ENCODE results near the gene PDE5A. TPM values are rescaled to one million over a fixed set of nuclear protein-coding genes. Genes with fewer than 3 reads are reported as not detected.

Gene PDE5A
- total RNA-seq, 1 donor from 2014 or later = 27.1 TPM

DNA sequence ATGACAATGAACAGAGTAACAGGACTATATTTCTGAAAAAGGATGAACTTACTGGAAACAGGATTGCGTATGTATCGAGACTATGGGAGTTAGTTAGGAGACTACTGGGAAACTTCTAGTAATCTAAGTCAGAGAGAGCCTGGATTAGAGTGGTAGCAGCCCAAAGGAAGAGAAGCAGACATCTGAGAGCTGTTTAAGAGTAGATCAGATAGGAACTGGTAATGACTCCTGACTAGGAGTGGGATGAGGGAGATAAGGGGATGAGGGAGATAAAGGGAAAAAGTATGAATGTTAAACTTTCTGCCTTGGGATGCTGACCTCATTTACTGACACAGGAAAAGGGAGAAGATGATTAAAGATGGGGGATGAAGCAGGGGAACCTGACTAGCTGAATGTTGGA, 116.2 kb downstream of the PDE5A start:
- no peak overlapping the region for H3K4me3 Mint-ChIP-seq
- peaks cover 12% of the 10 kb centered on the region for H3K36me3 Mint-ChIP-seq
- no peaks in the 10 kb centered on the region for H3K4me1 Mint-ChIP-seq
- no peak overlapping the region for H3K27ac Mint-ChIP-seq
- no peaks in the 10 kb centered on the region for H3K9me3 Mint-ChIP-seq
- no peaks in the 10 kb centered on the region for H3K27me3 Mint-ChIP-seq (ENCODE audit: low read depth)
- no peak for DNase-seq (ENCODE audit: low spot score in 2 of 2, unreplicated experiment in 2 of 2)
- no peak for TF ChIP-seq CTCF (IDR thresholded peaks at IDR 0.05; ENCODE audit: unreplicated experiment)

DNA sequence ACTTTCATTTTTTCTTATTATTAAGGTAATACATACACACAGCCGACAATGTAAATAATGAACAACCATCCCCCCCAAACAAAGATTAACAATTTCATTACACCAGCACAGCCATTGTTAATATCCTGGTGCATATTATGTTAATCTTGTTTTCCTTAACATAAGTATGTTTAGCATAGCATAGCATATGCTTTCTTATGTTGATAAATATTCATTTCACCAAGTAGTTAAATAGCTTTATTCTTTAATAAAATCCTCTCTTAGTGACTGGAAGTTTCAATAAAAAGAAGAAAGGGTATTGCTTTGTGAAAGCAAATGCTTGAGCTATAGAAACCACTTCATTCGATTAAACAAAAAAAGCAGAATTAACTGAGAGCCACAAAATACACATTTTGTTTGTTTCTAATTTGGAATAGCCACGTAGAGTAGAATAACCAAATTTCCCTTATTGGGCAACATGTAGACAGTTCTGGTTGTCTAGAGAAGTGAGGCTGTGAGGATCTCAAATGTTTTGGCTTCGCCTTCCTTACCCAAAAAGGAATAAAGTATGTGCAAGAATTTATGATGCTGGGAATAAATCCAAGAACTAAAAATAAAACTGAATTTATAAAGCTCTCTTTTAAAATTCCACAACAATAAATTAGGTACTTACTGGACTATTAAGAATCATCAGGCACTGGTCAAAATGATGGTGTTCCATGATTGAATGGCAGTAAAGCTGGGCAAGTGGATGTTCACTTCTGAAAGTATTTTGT, 118.0 kb downstream of the PDE5A start:
- DNase-seq (ENCODE audit: low spot score in 2 of 2, unreplicated experiment in 2 of 2) = no peak
- no peak for TF ChIP-seq CTCF (IDR thresholded peaks at IDR 0.05; ENCODE audit: unreplicated experiment)
- Mint-ChIP-seq H3K27me3 (ENCODE audit: low read depth) (no peaks in the 10 kb centered on the region), H3K4me3 (no peak overlapping the region), H3K4me1 (no peaks in the 10 kb centered on the region), H3K36me3 (peaks cover 12% of the 10 kb centered on the region), H3K27ac (no peak overlapping the region), H3K9me3 (no peaks in the 10 kb centered on the region)

GRCh38 chr4:119508281-119508680, 120.3 kb downstream of the PDE5A start:
- Mint-ChIP-seq H3K9me3 (no peaks in the 10 kb centered on the region), H3K27me3 (ENCODE audit: low read depth) (no peaks in the 10 kb centered on the region), H3K36me3 (peaks cover 16% of the 10 kb centered on the region), H3K4me1 (no peaks in the 10 kb centered on the region), H3K27ac (no peak overlapping the region), H3K4me3 (no peak overlapping the region)
- no peak for TF ChIP-seq CTCF (IDR thresholded peaks at IDR 0.05; ENCODE audit: unreplicated experiment)
- DNase-seq (ENCODE audit: low spot score in 2 of 2, unreplicated experiment in 2 of 2) = no peak

DNA sequence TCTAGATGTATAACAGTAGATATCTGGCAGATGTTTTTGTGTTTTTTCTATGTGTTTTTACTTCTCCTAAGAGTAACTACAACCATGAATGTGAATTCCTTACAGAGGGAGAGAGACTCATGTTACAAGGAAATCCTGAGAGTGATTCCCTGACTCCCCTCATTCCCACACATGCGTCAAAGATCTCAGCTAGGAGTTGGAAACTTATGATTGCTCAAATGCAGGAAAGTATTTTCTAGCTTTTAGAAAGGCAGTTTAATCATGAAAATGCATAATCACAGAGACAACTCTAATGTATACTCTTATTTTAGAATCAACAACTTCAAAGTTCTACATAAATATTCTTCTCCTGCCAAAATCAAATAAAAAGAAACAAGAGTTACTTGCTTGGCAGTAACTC, 121.8 kb downstream of the PDE5A start:
- H3K4me1 Mint-ChIP-seq = no peaks in the 10 kb centered on the region

GRCh38 chr4:119504616-119505015, 124.0 kb downstream of the PDE5A start:
- Mint-ChIP-seq H3K4me1 (no peaks in the 10 kb centered on the region), H3K27me3 (ENCODE audit: low read depth) (no peaks in the 10 kb centered on the region), H3K9me3 (no peaks in the 10 kb centered on the region), H3K36me3 (peaks cover 19% of the 10 kb centered on the region), H3K4me3 (no peak overlapping the region), H3K27ac (no peak overlapping the region)
- DNase-seq (ENCODE audit: low spot score in 2 of 2, unreplicated experiment in 2 of 2) = no peak
- no peak for TF ChIP-seq CTCF (IDR thresholded peaks at IDR 0.05; ENCODE audit: unreplicated experiment)

More for the DNA sequence above, 121.8 kb downstream of the PDE5A start:
- no peak for TF ChIP-seq CTCF (IDR thresholded peaks at IDR 0.05; ENCODE audit: unreplicated experiment)
- Mint-ChIP-seq H3K27ac (no peak overlapping the region), H3K9me3 (no peaks in the 10 kb centered on the region), H3K4me3 (no peak overlapping the region), H3K27me3 (ENCODE audit: low read depth) (no peaks in the 10 kb centered on the region), H3K36me3 (peaks cover 12% of the 10 kb centered on the region)
- DNase-seq (ENCODE audit: low spot score in 2 of 2, unreplicated experiment in 2 of 2) = no peak
